H1 (cell line): ENCODE measurements around the gene NANP. TPM values are rescaled to one million over a fixed set of nuclear protein-coding genes. Genes with fewer than 3 reads are reported as not detected.

Source experiments
- CTCF ChIA-PET: fragments of 300-600 bp; sonication (Branson Sonifier 250); formaldehyde crosslinking; loops from one replicate; lab custom pipeline; 2021; ENCODE audit not compliant: partially characterized antibody; lab: Charles Lee
- POLR2A ChIA-PET: fragments of 300-600 bp; sonication (Branson Sonifier 250); formaldehyde crosslinking; loops from one replicate; lab custom pipeline; 2021; ENCODE audit warnings: inconsistent platforms; ENCODE audit not compliant: partially characterized antibody; lab: Charles Lee
- DNase-seq, 2 experiments: peaks; one replicate each; pipeline versions ENCODE4 v3.0.0 to v3.0.0-alpha.2; 2010 to 2022; ENCODE audit warnings: low spot score in 2 of 2, low read depth in 1 of 2, mixed read lengths in 1 of 2
- FAIRE-seq: peaks from 2 replicates; lab custom pipeline; 2011; peaks lifted over from hg19 to GRCh38; lab: Jason Lieb, UNC
- H2AFZ ChIP-seq: 2 replicates; pipeline ENCODE4 v1.8.1; 2012; ENCODE audit warnings: low read length, inconsistent platforms
- H2AK5ac ChIP-seq: 2 replicates; pipeline ENCODE4 v1.6.1; 2013; ENCODE audit warnings: low read depth, low read length
- H2BK120ac ChIP-seq: replicated peaks from 2 replicates; pipeline ENCODE3; 2013; ENCODE audit warnings: low read depth, low read length, inconsistent platforms
- H2BK12ac ChIP-seq: 2 replicates; pipeline ENCODE4 v1.6.1; 2013; ENCODE audit warnings: low read depth, low read length
- H2BK15ac ChIP-seq: 2 replicates; pipeline ENCODE4 v1.6.1; 2013; ENCODE audit warnings: low read length
- H2BK20ac ChIP-seq: 2 replicates; pipeline ENCODE4 v1.6.1; 2013; ENCODE audit warnings: low read length
- H2BK5ac ChIP-seq: 2 replicates; pipeline ENCODE4 v1.6.1; 2013; ENCODE audit warnings: low read depth, low read length
- H3K14ac ChIP-seq: 2 replicates; pipeline ENCODE4 v1.6.1; 2013; ENCODE audit warnings: inconsistent platforms; ENCODE audit not compliant: insufficient read length
- H3K18ac ChIP-seq: 2 replicates; pipeline ENCODE4 v1.6.1; 2013; ENCODE audit warnings: low read length; ENCODE audit errors: extremely low read depth
- H3K23ac ChIP-seq: 2 replicates; pipeline ENCODE4 v1.6.1; 2013; ENCODE audit warnings: inconsistent platforms; ENCODE audit not compliant: insufficient read length
- H3K23me2 ChIP-seq: 2 replicates; pipeline ENCODE4 v1.6.1; 2013; ENCODE audit warnings: low read depth, low read length
- H3K27ac ChIP-seq: 2 replicates; pipeline ENCODE4 v1.6.1; 2011; ENCODE audit warnings: low read depth, low read length, inconsistent platforms
- H3K27me3 ChIP-seq, 4 experiments: replicated peaks in 1 of 4; 1 replicate in 1 of 4; 2 replicates in 3 of 4; pipeline versions ENCODE4 v1.6.1 to v1.8.1; 2011 to 2013; ENCODE audit warnings: low read length in 3 of 4, mild to moderate bottlenecking in 3 of 4, inconsistent platforms in 2 of 4, mixed read lengths in 2 of 4, moderate library complexity in 1 of 4; ENCODE audit not compliant: control insufficient read depth in 3 of 4, insufficient read depth in 3 of 4; ENCODE audit errors: extremely low read depth in 1 of 4
- H3K36me3 ChIP-seq, 4 experiments: 2 replicates each; pipeline versions ENCODE4 v1.6.1 to v1.8.1; 2011 to 2013; ENCODE audit warnings: mild to moderate bottlenecking in 4 of 4, low read length in 3 of 4, moderate library complexity in 2 of 4, control low read depth in 1 of 4, inconsistent platforms in 1 of 4; ENCODE audit not compliant: insufficient read depth in 4 of 4, control insufficient read depth in 2 of 4
- H3K4ac ChIP-seq: replicated peaks from 2 replicates; pipeline ENCODE3; 2013; ENCODE audit warnings: low read length, low read depth, mixed read lengths, inconsistent platforms; ENCODE audit not compliant: insufficient read length
- H3K4me1 ChIP-seq, 4 experiments: replicated peaks in 1 of 4; 1 replicate in 1 of 4; 2 replicates in 3 of 4; pipeline versions ENCODE4 v1.6.1 to v1.8.1; 2011 to 2013; ENCODE audit warnings: low read length in 3 of 4, inconsistent platforms in 2 of 4, mixed read lengths in 1 of 4; ENCODE audit not compliant: insufficient read depth in 4 of 4, control insufficient read depth in 3 of 4
- H3K4me2 ChIP-seq, 2 experiments: 2 replicates each; pipeline versions ENCODE4 v1.6.1 to v1.8.1; 2011 to 2013; ENCODE audit warnings: low read depth in 2 of 2, low read length in 2 of 2, control low read depth in 1 of 2, inconsistent platforms in 1 of 2, mild to moderate bottlenecking in 1 of 2; ENCODE audit not compliant: insufficient read depth in 1 of 2
- H3K4me3 ChIP-seq, 4 experiments: fragments of 200-600, 300-600 bp in 1 of 4; sonication (generic), shearing (Covaris generic), sonication (Bioruptor Twin) in 1 of 4; 2 replicates each; pipeline versions ENCODE4 v1.5.1 to v1.8.1; 2011 to 2016; ENCODE audit warnings: low read length in 4 of 4, low read depth in 3 of 4, control low read depth in 2 of 4, inconsistent platforms in 2 of 4, mild to moderate bottlenecking in 2 of 4, mixed read lengths in 1 of 4, moderate library complexity in 1 of 4; ENCODE audit not compliant: insufficient read depth in 2 of 4; ENCODE audit errors: extremely low read depth in 1 of 4
- H3K56ac ChIP-seq: replicated peaks from 2 replicates; pipeline ENCODE3; 2013; ENCODE audit warnings: low read depth, mild to moderate bottlenecking, mixed read lengths, low read length, inconsistent platforms; ENCODE audit not compliant: insufficient read length
- H3K79me1 ChIP-seq: 2 replicates; pipeline ENCODE4 v1.6.1; 2013; ENCODE audit warnings: low read depth, low read length, control low read depth
- H3K79me2 ChIP-seq, 2 experiments: 2 replicates each; pipeline versions ENCODE4 v1.6.1 to v1.8.1; 2012 to 2013; ENCODE audit warnings: low read length in 2 of 2, mild to moderate bottlenecking in 2 of 2, inconsistent platforms in 1 of 2; ENCODE audit not compliant: insufficient read depth in 2 of 2, control insufficient read depth in 1 of 2
- H3K9ac ChIP-seq, 4 experiments: replicated peaks in 1 of 4; 1 replicate in 1 of 4; 2 replicates in 3 of 4; pipeline versions ENCODE4 v1.6.1 to v1.8.1; 2011 to 2013; ENCODE audit warnings: low read depth in 3 of 4, low read length in 3 of 4, control low read depth in 2 of 4, mild to moderate bottlenecking in 2 of 4, moderate library complexity in 2 of 4, inconsistent platforms in 1 of 4; ENCODE audit errors: extremely low read depth in 1 of 4
- H3K9me3 ChIP-seq, 2 experiments: 2 replicates each; pipeline versions ENCODE4 v1.6.1 to v1.8.1; 2012 to 2013; ENCODE audit warnings: mild to moderate bottlenecking in 2 of 2, moderate library complexity in 2 of 2, control low read depth in 1 of 2, inconsistent platforms in 1 of 2, low read depth in 1 of 2, low read length in 1 of 2, mixed read lengths in 1 of 2; ENCODE audit not compliant: insufficient read depth in 2 of 2
- H4K20me1 ChIP-seq, 2 experiments: replicated peaks in 1 of 2; 2 replicates each; pipeline versions ENCODE3 to v1.8.1; 2011 to 2013; ENCODE audit warnings: inconsistent platforms in 2 of 2, low read length in 2 of 2, mild to moderate bottlenecking in 1 of 2; ENCODE audit not compliant: insufficient read depth in 2 of 2, control insufficient read depth in 1 of 2
- H4K5ac ChIP-seq: 2 replicates; pipeline ENCODE4 v1.6.1; 2013; ENCODE audit warnings: low read length, low read depth, mixed read lengths, inconsistent platforms; ENCODE audit not compliant: insufficient read length
- H4K8ac ChIP-seq: 2 replicates; pipeline ENCODE4 v1.8.0; 2013; ENCODE audit warnings: mild to moderate bottlenecking, moderate library complexity, low read length, inconsistent platforms; ENCODE audit not compliant: insufficient read depth; ENCODE audit errors: extremely low read depth
- H4K91ac ChIP-seq: replicated peaks from 2 replicates; pipeline ENCODE3; 2013; ENCODE audit warnings: low read length, mixed read lengths, inconsistent platforms; ENCODE audit not compliant: insufficient read length
- ASH2L ChIP-seq: fragments of 200-600, 300-600 bp; sonication (generic); IDR thresholded peaks from one replicate; pipeline ENCODE4 v1.7.1; 2017; ENCODE audit warnings: low read length
- CBX5 ChIP-seq: fragments of 300-800, 300-1000 bp; sonication (generic); IDR thresholded peaks from 2 replicates; pipeline ENCODE4 v1.7.1; 2016; ENCODE audit warnings: antibody characterized with exemption, low read length, low read depth
- CTCF ChIP-seq, 3 experiments: IDR thresholded peaks; 1 replicate in 2 of 3; 2 replicates in 1 of 3; pipeline versions ENCODE4 v1.5.1 to v1.6.1; 2011; ENCODE audit warnings: low read length in 3 of 3, mild to moderate bottlenecking in 3 of 3, inconsistent platforms in 2 of 3, low read depth in 1 of 3, moderate library complexity in 1 of 3; ENCODE audit not compliant: insufficient read depth in 1 of 3; ENCODE audit errors: control extremely low read depth in 1 of 3
- EGR1 ChIP-seq: IDR thresholded peaks from 2 replicates; pipeline ENCODE4 v1.6.1; 2011; ENCODE audit warnings: low read depth, low read length, borderline replicate concordance
- KDM4A ChIP-seq: IDR thresholded peaks from one replicate; pipeline ENCODE4 v1.7.1; 2012; ENCODE audit warnings: low read depth, mild to moderate bottlenecking, moderate library complexity, low read length, inconsistent platforms; ENCODE audit not compliant: severe bottlenecking
- KDM5A ChIP-seq: fragments of 200-600 bp; IDR thresholded peaks from 2 replicates; pipeline ENCODE4 v1.7.1; 2012; ENCODE audit warnings: mild to moderate bottlenecking, low read length, inconsistent platforms, mixed read lengths
- MAFK ChIP-seq: IDR thresholded peaks from 2 replicates; pipeline ENCODE4 v1.6.1; 2012; ENCODE audit warnings: low read depth, mild to moderate bottlenecking, improper control_type of control experiment, low read length
- POLR2A ChIP-seq, 2 experiments: IDR thresholded peaks; 1 replicate in 1 of 2; 2 replicates in 1 of 2; pipeline ENCODE4 v1.6.1; 2011; ENCODE audit warnings: low read depth in 2 of 2, low read length in 2 of 2, mild to moderate bottlenecking in 2 of 2; ENCODE audit errors: control extremely low read depth in 1 of 2
- SIX5 ChIP-seq: IDR thresholded peaks from 2 replicates; pipeline ENCODE4 v1.6.1; 2011; ENCODE audit warnings: mild to moderate bottlenecking, low read depth, low read length
- SP2 ChIP-seq: IDR thresholded peaks from 2 replicates; pipeline ENCODE4 v1.6.1; 2012; ENCODE audit warnings: mild to moderate bottlenecking, low read length, inconsistent platforms
- WGBS, 2 experiments: shearing (Covaris generic) in 1 of 2; methylation state at CpG; one replicate each; pipeline versions ENCODE4 v1.1.6 to v1.1.7; 2013 to 2015; ENCODE audit warnings: low lambda C conversion rate in 2 of 2, mixed read lengths in 2 of 2, inconsistent platforms in 1 of 2, low coverage in 1 of 2, missing lambda C conversion rate in 1 of 2; ENCODE audit not compliant: insufficient replicate concordance in 2 of 2, insufficient coverage in 1 of 2, insufficient read length in 1 of 2; ENCODE audit errors: extremely low coverage in 1 of 2, missing lambda C conversion rate in 1 of 2; 5-methylcytosine and 5-hydroxymethylcytosine counted together
- polyA plus RNA-seq, 7 experiments: library from polyadenylated mRNA; depleted of rRNA in 3 of 7; stranded (reverse) in 5 of 7; unstranded in 2 of 7; fragments of >200 nt in 5 of 7; fragments of 200-250 nt in 2 of 7; gene quantifications; 1 replicate in 5 of 7; 2 replicates in 1 of 7; 4 replicates in 1 of 7; pipeline versions ENCODE4 v1.2.1 to v1.2.3, GENCODE V29; 2011 to 2013; ENCODE audit warnings: missing spikeins in 2 of 7, mixed read lengths in 2 of 7
- total RNA-seq: library from RNA; stranded (reverse); fragmentation: NEBNext Ultra II Directional; extraction: Animal tissue kit (Norgen Biotek cat#: 25700); gene quantifications from 2 replicates; pipeline ENCODE4 v1.2.1, GENCODE V29; 2021

The NANP gene
- total and polyA plus RNA-seq, 2 of the 8 experiments (the other 6 are each of a cell fraction or from before 2014, with no cell fraction given) = 3.8 to 6.2 TPM

- H3K27me3 ChIP-seq = no peaks in the 10 kb centered on the region
- H3K4me3 ChIP-seq = no peak overlapping the region
- H3K36me3 ChIP-seq = no peaks in the 10 kb centered on the region
- no peak overlapping the region for H3K14ac ChIP-seq
- peaks cover 0 to 5% of the 10 kb centered on the region in 2 experiments for H4K20me1 ChIP-seq
- no peak overlapping the region for H2AFZ ChIP-seq
- H2AK5ac ChIP-seq = no peak overlapping the region
- no peak overlapping the region for H4K91ac ChIP-seq
- WGBS, 2 experiments = 88% methylated on average over 1 of the region's 1 CpG; no CpG with 5 or more reads in 1 of the 2 experiments
- H3K18ac ChIP-seq = no peak overlapping the region
- no peak overlapping the region for H2BK5ac ChIP-seq
- no peak overlapping the region for H3K9ac ChIP-seq
- ChIA-PET POLR2A (interaction anchor here (1.1 to 1.4 kb wide), 2 partner anchors 8 to 22 kb away, joined by 3 to 4 read pairs; no protein-coding TSS in a partner anchor), CTCF (no interaction called here)
- H4K5ac ChIP-seq = no peak overlapping the region
- no peak overlapping the region for H3K4ac ChIP-seq
- DNase-seq (no peak), FAIRE-seq (no peak)
- H2BK15ac ChIP-seq = no peak overlapping the region
- no peak overlapping the region for H2BK12ac ChIP-seq
- no peak overlapping the region for H4K8ac ChIP-seq
- no peaks in the 10 kb centered on the region for H3K79me1 ChIP-seq
- no peak overlapping the region for H3K4me2 ChIP-seq
- no peak overlapping the region for H3K56ac ChIP-seq
- H3K4me1 ChIP-seq = no peaks in the 10 kb centered on the region; a peak in 1 of 7 replicates
- H3K9me3 ChIP-seq = no peaks in the 10 kb centered on the region
- no peak overlapping the region for H2BK120ac ChIP-seq
- no peak overlapping the region for H3K23ac ChIP-seq
- peaks cover 8% of the 10 kb centered on the region; the same call in 1 of the 2 replicates for H3K23me2 ChIP-seq
- H3K79me2 ChIP-seq = no peaks in the 10 kb centered on the region
- no peak overlapping the region for H3K27ac ChIP-seq
- H2BK20ac ChIP-seq = no peak overlapping the region
- TF ChIP-seq KDM4A (no peak), KDM5A (no peak), POLR2A (IDR thresholded peaks at IDR 0.05; ENCODE audit: control extremely low read depth in 1 of 2, low read depth in 2 of 2, low read length in 2 of 2) (no peak), ASH2L (no peak), SP2 (no peak), SIX5 (no peak), CBX5 (no peak), EGR1 (no peak), MAFK (no peak), CTCF (IDR thresholded peaks at IDR 0.05; ENCODE audit: control extremely low read depth in 1 of 3, insufficient read depth in 1 of 3, low read depth in 1 of 3, low read length in 3 of 3) (no peak)
These were observed 17.6 kb downstream of the NANP start for GRCh38 chr20:25606094-25606695.
